Right lobe of liver (tissue), 6 donors: ENCODE data around the gene SSRP1. TPM values are rescaled to one million over a fixed set of nuclear protein-coding genes. Genes with fewer than 3 reads are reported as not detected.

Experiments
- ATAC-seq, 4 donors: fragments of 200-7000 bp; cut with Tn5 transposase; one replicate each; pipeline ENCODE4 v1.9.1; 2020; ENCODE audit warnings: mild to moderate bottlenecking in 4 of 4, moderate library complexity in 4 of 4
- DNase-seq, 3 donors: peaks; one replicate each; pipeline ENCODE4 v3.0.0-alpha.2; 2020
- H3K27ac ChIP-seq, 3 donors: fragments of 200-600 bp; one replicate each; pipeline ENCODE4 v1.8.0; 2022
- H3K27me3 ChIP-seq, 2 donors: fragments of 200-600 bp; one replicate each; pipeline ENCODE4 v1.8.0; 2022
- H3K36me3 ChIP-seq, 4 donors: fragments of 200-600 bp; sonication (generic) in 1 of 4; one replicate each; pipeline versions ENCODE4 v1.5.1 to v1.8.0; 2017 to 2022; ENCODE audit warnings: control low read depth in 1 of 4
- H3K4me1 ChIP-seq, 4 donors: fragments of 200-600 bp; sonication (generic) in 1 of 4; one replicate each; pipeline versions ENCODE4 v1.5.1 to v1.8.0; 2017 to 2022; ENCODE audit warnings: control low read depth in 1 of 4
- H3K4me3 ChIP-seq, 3 donors: fragments of 200-600 bp; one replicate each; pipeline ENCODE4 v1.8.0; 2022
- H3K9me3 ChIP-seq, 4 donors: fragments of 200-600 bp; sonication (generic) in 1 of 4; one replicate each; pipeline versions ENCODE4 v1.5.1 to v1.8.0; 2017 to 2022; ENCODE audit warnings: control low read depth in 1 of 4
- CTCF ChIP-seq, 4 donors: fragments of 200-600 bp in 3 of 4; fragments of 450-650 bp in 1 of 4; IDR thresholded peaks; one replicate each; pipeline versions ENCODE4 v1.5.1 to v1.8.0; 2016 to 2022; ENCODE audit warnings: antibody characterized with exemption in 4 of 4, mild to moderate bottlenecking in 2 of 4
- POLR2A ChIP-seq: fragments of 450-650 bp; IDR thresholded peaks from one replicate; pipeline ENCODE4 v1.6.1; 2017; ENCODE audit warnings: antibody characterized with exemption, mild to moderate bottlenecking
- WGBS: methylation state at CpG from one replicate; pipeline ENCODE4 v1.1.6; 2018; ENCODE audit warnings: low coverage, low lambda C conversion rate; ENCODE audit not compliant: insufficient coverage; ENCODE audit errors: missing lambda C conversion rate; 5-methylcytosine and 5-hydroxymethylcytosine counted together
- intact Hi-C, 2 donors: fragments of 100-400 bp; cut with DNase I; formaldehyde crosslinking; loops; one replicate each; pipeline versions ENCODE4 v1.11.2 to v1.14.1; 2022
- total RNA-seq, 6 experiments: library from RNA; depleted of rRNA in 2 of 6; stranded (reverse); fragments of >200 nt in 2 of 6; fragmentation: NEBNext Ultra II Directional in 3 of 6; extraction: Animal tissue kit (Norgen Biotek cat#: 25700) in 3 of 6; gene quantifications; one replicate each; pipeline versions ENCODE4 v1.1.0 to v1.2.4, GENCODE V29; 2016 to 2023
- donor health status: DM: no; HTN: yes; CAD: no.
- donor health status: DM: no; HTN: no; CAD: no.
- donor health status: DM: no; HTN: no; CAD: no.
- donor health status: DM: no; HTN: yes; CAD: no.
- donor health status: DM: no; HTN: yes; CAD: no.

SSRP1 gene
- total RNA-seq, 6 experiments from 2014 or later = 24.5 to 47.9 (median 29.9) TPM

- 5% methylated on average over 8 of the region's 8 CpGs for WGBS
- peaks cover 0 to 59% (median 26%) of the 10 kb centered on the region in 4 donors for H3K4me1 ChIP-seq
Observed at GRCh38 chr11:57315491-57315890, 20.2 kb downstream of the SSRP1 start.

GRCh38 chr11:57314221-57314973 is 21.3 kb downstream of the SSRP1 start:
- no peaks in the 10 kb centered on the region for H3K27me3 ChIP-seq
- H3K4me1 ChIP-seq = peaks cover 0 to 61% (median 33%) of the 10 kb centered on the region in 4 donors
- no peak overlapping the region for H3K27ac ChIP-seq
- intact Hi-C loops = no loop called here
- peaks cover 8 to 19% (median 16%) of the 10 kb centered on the region in 4 donors for H3K36me3 ChIP-seq
- no peak for TF ChIP-seq POLR2A
- no peak for TF ChIP-seq CTCF (IDR thresholded peaks at IDR 0.05)
- ATAC-seq (no peak), DNase-seq (peak in 1 of 3 donors; percentile 41)
- H3K9me3 ChIP-seq = no peaks in the 10 kb centered on the region
- H3K4me3 ChIP-seq = no peak overlapping the region
- WGBS = 78% methylated on average over 8 of the region's 15 CpGs

More at GRCh38 chr11:57315491-57315890, 20.2 kb downstream of the SSRP1 start:
- intact Hi-C loops = no loop called here
- H3K27me3 ChIP-seq = no peaks in the 10 kb centered on the region
- no peaks in the 10 kb centered on the region for H3K9me3 ChIP-seq
- peaks cover 8 to 16% (median 10%) of the 10 kb centered on the region in 4 donors for H3K36me3 ChIP-seq
- DNase-seq (peak in 2 of 3 donors; percentile 58 to 66), ATAC-seq (peak; percentile 1 to 35 (median 10))
- no peak overlapping the region for H3K27ac ChIP-seq
- TF ChIP-seq POLR2A = no peak
- TF ChIP-seq CTCF (IDR thresholded peaks at IDR 0.05) = no peak
- no peak overlapping the region for H3K4me3 ChIP-seq

DNA sequence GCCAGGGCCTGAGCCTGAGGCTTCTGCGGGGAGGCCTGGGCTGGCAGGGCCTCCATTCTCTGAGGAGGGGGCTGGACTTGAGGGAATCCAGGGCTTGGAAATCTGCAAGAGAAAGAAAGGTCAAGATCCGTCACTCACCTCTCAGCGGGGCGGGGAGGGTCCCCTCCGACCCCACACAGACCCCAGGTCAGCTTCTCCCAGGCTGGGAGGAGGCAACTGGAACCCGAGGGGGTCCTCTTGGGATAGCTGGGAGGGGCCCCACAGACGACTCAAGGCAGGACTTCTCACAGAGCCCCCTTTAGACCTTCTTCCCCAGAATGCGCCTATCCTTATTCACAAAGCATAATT is 21.9 kb downstream of the SSRP1 start:
- TF ChIP-seq CTCF (IDR thresholded peaks at IDR 0.05) (no peak), POLR2A (no peak)
- Histone ChIP-seq H3K9me3 (no peaks in the 10 kb centered on the region), H3K27me3 (no peaks in the 10 kb centered on the region), H3K36me3 (peaks cover 8 to 20% (median 17%) of the 10 kb centered on the region in 4 donors), H3K4me1 (peaks cover 0 to 67% (median 36%) of the 10 kb centered on the region in 4 donors), H3K4me3 (no peak overlapping the region), H3K27ac (no peak overlapping the region)
- WGBS = 50% methylated on average over 1 of the region's 8 CpGs
- ATAC-seq (no peak), DNase-seq (peak in 1 of 3 donors; percentile 42)
- intact Hi-C loops = no loop called here

DNA sequence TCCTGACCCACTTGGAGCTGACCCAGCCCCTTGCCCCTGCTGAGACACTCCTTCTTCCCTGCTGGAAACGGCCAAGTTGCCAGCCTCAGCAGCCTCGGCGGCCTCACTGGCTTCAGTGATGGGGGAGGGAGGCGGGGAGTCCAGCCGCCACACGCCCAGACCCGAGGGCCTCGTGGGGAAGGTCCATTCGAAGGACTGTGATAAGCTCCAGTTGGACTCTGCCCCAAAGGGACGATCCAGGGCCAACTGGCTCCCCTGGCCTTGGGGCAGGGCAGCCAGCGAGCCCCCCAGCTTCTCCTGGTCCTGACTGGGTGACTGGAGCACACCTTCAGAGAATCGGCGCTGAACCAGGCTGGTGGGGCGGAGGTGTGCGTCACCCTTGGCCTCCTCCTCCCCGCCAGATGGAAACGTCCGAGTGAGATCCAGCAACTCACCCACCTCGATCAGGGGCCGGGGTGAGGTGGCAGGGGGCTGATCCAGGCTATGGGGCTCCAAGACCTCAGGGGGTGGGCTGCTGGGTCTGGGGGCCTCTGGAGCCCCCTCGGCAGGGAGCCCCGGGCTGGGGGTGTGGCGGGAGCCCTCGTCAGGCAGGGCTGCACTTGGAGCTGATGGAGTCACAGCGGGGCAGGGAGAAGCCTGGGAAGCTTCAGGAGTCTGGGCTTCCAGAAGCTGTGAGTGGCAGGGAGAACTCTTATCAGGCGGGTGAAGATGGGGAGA is 22.5 kb downstream of the SSRP1 start:
- Histone ChIP-seq H3K27me3 (no peaks in the 10 kb centered on the region), H3K36me3 (peaks cover 8 to 20% (median 17%) of the 10 kb centered on the region in 4 donors), H3K4me3 (no peak overlapping the region), H3K4me1 (peaks cover 0 to 72% (median 37%) of the 10 kb centered on the region in 4 donors), H3K27ac (peak overlapping the region in 1 of 3 donors; percentile 89), H3K9me3 (no peaks in the 10 kb centered on the region)
- intact Hi-C loops = no loop called here
- ATAC-seq (peak in 1 of 4 donors; percentile 18), DNase-seq (peak in 1 of 3 donors; percentile 69)
- 44% methylated on average over 6 of the region's 26 CpGs for WGBS
- TF ChIP-seq CTCF (IDR thresholded peaks at IDR 0.05) (no peak), POLR2A (no peak)
